K562 (cell line): Measurements from ENCODE around the gene KASH5.

Experiments used
- EP300 ChIP-seq: IDR thresholded peaks from 2 replicates; pipeline ENCODE4 v1.6.1; 2012; ENCODE audit warnings: low read length, improper control_type of control experiment
- EZH2 ChIP-seq: IDR thresholded peaks from 2 replicates; pipeline ENCODE4 v1.6.1; 2012; ENCODE audit warnings: low read depth, mild to moderate bottlenecking, inconsistent platforms, low read length, borderline replicate concordance

- TF ChIP-seq EP300 (no peak), EZH2 (no peak)
Measured at GRCh38 chr19:49359851-49360820, 27.9 kb upstream of the KASH5 start.
